ENCODE results near the gene MOB3B. TPM values are rescaled to one million over a fixed set of nuclear protein-coding genes. Genes with fewer than 3 reads are reported as not detected.

MOB3B gene
- polyA plus RNA-seq, 1 of the 3 experiments (the other 2 are of a cell fraction): 0.90 TPM

DNA sequence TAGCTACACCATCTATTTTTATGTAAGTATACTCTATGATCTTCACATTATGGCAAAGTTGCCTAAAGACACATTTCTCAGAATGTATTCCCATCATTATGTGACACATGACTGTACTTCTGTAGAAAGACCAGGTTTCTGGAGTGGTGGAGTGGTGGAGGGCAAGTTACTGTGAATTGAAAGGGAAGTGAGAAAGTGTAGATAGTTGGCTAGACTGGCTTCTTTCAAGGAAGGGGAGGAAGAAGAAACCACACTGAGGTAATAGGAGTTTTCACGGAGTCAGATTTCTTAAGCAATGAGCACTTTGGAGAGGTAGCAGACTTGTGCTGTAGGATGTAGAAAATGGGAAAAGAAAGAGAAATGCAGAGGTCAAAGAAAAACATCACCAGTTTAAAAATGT lies 181.7 kb downstream of the MOB3B start:
- Histone ChIP-seq H2AFZ (ENCODE audit: low read depth) (no peak overlapping the region), H3K79me2 (ENCODE audit: insufficient read depth) (no peaks in the 10 kb centered on the region), H3K27me3 (ENCODE audit: insufficient read depth) (no peaks in the 10 kb centered on the region), H3K4me2 (no peak overlapping the region), H3K9ac (no peak overlapping the region), H4K20me1 (ENCODE audit: insufficient read depth) (no peaks in the 10 kb centered on the region), H3F3A (replicated peaks; ENCODE audit: insufficient read depth) (no peaks in the 10 kb centered on the region), H3K27ac (ENCODE audit: low read depth in 2 of 2, low read length in 1 of 2) (no peak overlapping the region), H3K36me3 (replicated peaks in 1 of 2; ENCODE audit: control insufficient read depth in 1 of 2, insufficient read depth in 2 of 2, low read length in 1 of 2) (no peaks in the 10 kb centered on the region), H3K9me3 (no peaks in the 10 kb centered on the region), H3K9me2 (no peaks in the 10 kb centered on the region), H3K4me3 (ENCODE audit: low read depth in 2 of 2, low read length in 1 of 2) (no peak overlapping the region), H3K4me1 (ENCODE audit: control insufficient read depth in 1 of 2, insufficient read depth in 2 of 2, low read depth in 1 of 2, low read length in 1 of 2) (peaks cover 0 to 24% of the 10 kb centered on the region in 2 experiments; a peak in 2 of 4 replicates)
- POLR2A ChIA-PET: no interaction called here
- WGBS (ENCODE audit: low lambda C conversion rate): 88% methylated on average over 1 of the region's 1 CpG
- TF ChIP-seq JUND (IDR thresholded peaks at IDR 0.05) (no peak), TAF1 (IDR thresholded peaks at IDR 0.05; ENCODE audit: borderline replicate concordance, low read depth, low read length) (no peak), GABPA (IDR thresholded peaks at IDR 0.05; ENCODE audit: low read depth) (no peak), YY1 (IDR thresholded peaks at IDR 0.05; ENCODE audit: low read depth) (no peak), CHD2 (IDR thresholded peaks at IDR 0.05; ENCODE audit: low read length, partially characterized antibody) (no peak), MEF2A (IDR thresholded peaks at IDR 0.05; ENCODE audit: borderline replicate concordance, low read depth) (no peak), POLR2AphosphoS5 (IDR thresholded peaks at IDR 0.05; ENCODE audit: low read depth, low read length) (no peak)
- TF ChIP-seq, protein P1, sequence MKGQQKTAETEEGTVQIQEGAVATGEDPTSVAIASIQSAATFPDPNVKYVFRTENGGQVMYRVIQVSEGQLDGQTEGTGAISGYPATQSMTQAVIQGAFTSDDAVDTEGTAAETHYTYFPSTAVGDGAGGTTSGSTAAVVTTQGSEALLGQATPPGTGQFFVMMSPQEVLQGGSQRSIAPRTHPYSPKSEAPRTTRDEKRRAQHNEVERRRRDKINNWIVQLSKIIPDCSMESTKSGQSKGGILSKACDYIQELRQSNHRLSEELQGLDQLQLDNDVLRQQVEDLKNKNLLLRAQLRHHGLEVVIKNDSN (IDR thresholded peaks at IDR 0.05; ENCODE audit: borderline replicate concordance, low read depth): no peak
- TF ChIP-seq, protein P2, sequence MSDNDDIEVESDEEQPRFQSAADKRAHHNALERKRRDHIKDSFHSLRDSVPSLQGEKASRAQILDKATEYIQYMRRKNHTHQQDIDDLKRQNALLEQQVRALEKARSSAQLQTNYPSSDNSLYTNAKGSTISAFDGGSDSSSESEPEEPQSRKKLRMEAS (IDR thresholded peaks at IDR 0.05; ENCODE audit: low read depth): no peak
- no peak for DNase-seq
- CTCF ChIA-PET: no interaction called here

DNA sequence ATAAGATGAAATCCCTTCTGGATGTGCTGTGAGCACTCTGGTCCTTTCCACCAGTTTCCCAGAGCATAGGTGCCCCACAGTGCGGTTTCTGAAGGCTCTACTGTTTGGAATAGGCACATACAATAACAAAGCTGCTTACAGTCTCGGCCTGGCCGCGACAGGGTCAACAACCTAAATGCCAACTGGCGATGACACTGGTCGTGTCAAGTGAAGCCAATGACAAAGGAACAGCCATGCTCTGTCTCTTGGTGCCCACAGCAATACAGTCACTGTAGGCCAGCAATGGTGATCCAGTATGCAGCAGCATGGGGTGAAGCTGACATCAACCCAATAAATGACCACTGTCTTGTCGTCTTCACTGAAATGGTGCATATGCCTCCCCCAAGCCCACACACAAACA lies 184.8 kb downstream of the MOB3B start:
- no peaks in the 10 kb centered on the region for H3F3A ChIP-seq (replicated peaks; ENCODE audit: insufficient read depth)
- POLR2A ChIA-PET: no interaction called here
- H2AFZ ChIP-seq (ENCODE audit: low read depth): no peak overlapping the region
- H3K9ac ChIP-seq: no peak overlapping the region
- no peaks in the 10 kb centered on the region for H3K79me2 ChIP-seq (ENCODE audit: insufficient read depth)
- no peak overlapping the region for H3K4me3 ChIP-seq (ENCODE audit: low read depth in 2 of 2, low read length in 1 of 2)
- no peaks in the 10 kb centered on the region for H4K20me1 ChIP-seq (ENCODE audit: insufficient read depth)
- H3K36me3 ChIP-seq (replicated peaks in 1 of 2; ENCODE audit: control insufficient read depth in 1 of 2, insufficient read depth in 2 of 2, low read length in 1 of 2): no peaks in the 10 kb centered on the region
- H3K27ac ChIP-seq (ENCODE audit: low read depth in 2 of 2, low read length in 1 of 2): no peak overlapping the region
- H3K4me1 ChIP-seq (ENCODE audit: control insufficient read depth in 1 of 2, insufficient read depth in 2 of 2, low read depth in 1 of 2, low read length in 1 of 2): peaks cover 0 to 8% of the 10 kb centered on the region in 2 experiments; a peak in 2 of 4 replicates
- H3K4me2 ChIP-seq: no peak overlapping the region
- CTCF ChIA-PET: no interaction called here
- no peaks in the 10 kb centered on the region for H3K9me2 ChIP-seq
- H3K9me3 ChIP-seq: no peaks in the 10 kb centered on the region
- 92% methylated on average over 7 of the region's 7 CpGs for WGBS (ENCODE audit: low lambda C conversion rate)
- no peak for TF ChIP-seq EP300 (IDR thresholded peaks at IDR 0.05; ENCODE audit: borderline replicate concordance in 1 of 2, low read depth in 1 of 2, low read length in 1 of 2)
- TF ChIP-seq SMC3 (IDR thresholded peaks at IDR 0.05; ENCODE audit: low read depth, low read length): no peak
- TF ChIP-seq, protein P3, sequence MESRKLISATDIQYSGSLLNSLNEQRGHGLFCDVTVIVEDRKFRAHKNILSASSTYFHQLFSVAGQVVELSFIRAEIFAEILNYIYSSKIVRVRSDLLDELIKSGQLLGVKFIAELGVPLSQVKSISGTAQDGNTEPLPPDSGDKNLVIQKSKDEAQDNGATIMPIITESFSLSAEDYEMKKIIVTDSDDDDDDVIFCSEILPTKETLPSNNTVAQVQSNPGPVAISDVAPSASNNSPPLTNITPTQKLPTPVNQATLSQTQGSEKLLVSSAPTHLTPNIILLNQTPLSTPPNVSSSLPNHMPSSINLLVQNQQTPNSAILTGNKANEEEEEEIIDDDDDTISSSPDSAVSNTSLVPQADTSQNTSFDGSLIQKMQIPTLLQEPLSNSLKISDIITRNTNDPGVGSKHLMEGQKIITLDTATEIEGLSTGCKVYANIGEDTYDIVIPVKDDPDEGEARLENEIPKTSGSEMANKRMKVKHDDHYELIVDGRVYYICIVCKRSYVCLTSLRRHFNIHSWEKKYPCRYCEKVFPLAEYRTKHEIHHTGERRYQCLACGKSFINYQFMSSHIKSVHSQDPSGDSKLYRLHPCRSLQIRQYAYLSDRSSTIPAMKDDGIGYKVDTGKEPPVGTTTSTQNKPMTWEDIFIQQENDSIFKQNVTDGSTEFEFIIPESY (IDR thresholded peaks at IDR 0.05; ENCODE audit: borderline replicate concordance, low read depth): no peak
- TF ChIP-seq, protein P4, sequence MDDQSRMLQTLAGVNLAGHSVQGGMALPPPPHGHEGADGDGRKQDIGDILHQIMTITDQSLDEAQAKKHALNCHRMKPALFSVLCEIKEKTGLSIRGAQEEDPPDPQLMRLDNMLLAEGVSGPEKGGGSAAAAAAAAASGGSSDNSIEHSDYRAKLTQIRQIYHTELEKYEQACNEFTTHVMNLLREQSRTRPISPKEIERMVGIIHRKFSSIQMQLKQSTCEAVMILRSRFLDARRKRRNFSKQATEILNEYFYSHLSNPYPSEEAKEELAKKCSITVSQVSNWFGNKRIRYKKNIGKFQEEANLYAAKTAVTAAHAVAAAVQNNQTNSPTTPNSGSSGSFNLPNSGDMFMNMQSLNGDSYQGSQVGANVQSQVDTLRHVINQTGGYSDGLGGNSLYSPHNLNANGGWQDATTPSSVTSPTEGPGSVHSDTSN (IDR thresholded peaks at IDR 0.05): no peak
- TF ChIP-seq RCOR1 (IDR thresholded peaks at IDR 0.05; ENCODE audit: low read length): no peak
- no peak for TF ChIP-seq SIN3A (IDR thresholded peaks at IDR 0.05; ENCODE audit: borderline replicate concordance, low read depth, low read length)
- TF ChIP-seq GATA2 (CRISPR knock-in tag; IDR thresholded peaks at IDR 0.05): no peak
- TF ChIP-seq, protein P5, sequence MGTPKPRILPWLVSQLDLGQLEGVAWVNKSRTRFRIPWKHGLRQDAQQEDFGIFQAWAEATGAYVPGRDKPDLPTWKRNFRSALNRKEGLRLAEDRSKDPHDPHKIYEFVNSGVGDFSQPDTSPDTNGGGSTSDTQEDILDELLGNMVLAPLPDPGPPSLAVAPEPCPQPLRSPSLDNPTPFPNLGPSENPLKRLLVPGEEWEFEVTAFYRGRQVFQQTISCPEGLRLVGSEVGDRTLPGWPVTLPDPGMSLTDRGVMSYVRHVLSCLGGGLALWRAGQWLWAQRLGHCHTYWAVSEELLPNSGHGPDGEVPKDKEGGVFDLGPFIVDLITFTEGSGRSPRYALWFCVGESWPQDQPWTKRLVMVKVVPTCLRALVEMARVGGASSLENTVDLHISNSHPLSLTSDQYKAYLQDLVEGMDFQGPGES (IDR thresholded peaks at IDR 0.05; ENCODE audit: low read depth, low read length): no peak
- no peak for TF ChIP-seq FOXJ3 (CRISPR knock-in tag; IDR thresholded peaks at IDR 0.05)
- no peak for TF ChIP-seq RXRA (IDR thresholded peaks at IDR 0.05; ENCODE audit: borderline replicate concordance, low read depth)
- TF ChIP-seq NRF1 (IDR thresholded peaks at IDR 0.05; ENCODE audit: low read depth, low read length): no peak
- TF ChIP-seq MXI1 (IDR thresholded peaks at IDR 0.05; ENCODE audit: low read depth, low read length): no peak
- TF ChIP-seq CHD2 (IDR thresholded peaks at IDR 0.05; ENCODE audit: low read length, partially characterized antibody): no peak
- TF ChIP-seq POLR2AphosphoS5 (IDR thresholded peaks at IDR 0.05; ENCODE audit: low read depth, low read length): no peak
- no peak for TF ChIP-seq TEAD4 (IDR thresholded peaks at IDR 0.05; ENCODE audit: borderline replicate concordance, insufficient read depth)
- TF ChIP-seq TCF12 (IDR thresholded peaks at IDR 0.05): no peak
- no peaks in the 10 kb centered on the region for H3K27me3 ChIP-seq (ENCODE audit: insufficient read depth)
- no peak for DNase-seq
